Thoracic aorta (tissue), 2 donors: ENCODE data around the gene RMRP. TPM values are rescaled to one million over a fixed set of nuclear protein-coding genes. Genes with fewer than 3 reads are reported as not detected.
"Not testable (repeated sequence)": the region's sequence is repeated elsewhere in the genome, so short reads cannot be mapped to it uniquely, and the experiment has no call there.

Experiments used
- ATAC-seq: fragments of 150-250 bp; one replicate; pipeline ENCODE4 v1.8.0; 2017; ENCODE audit warnings: low read depth; ENCODE audit not compliant: insufficient number of reproducible peaks, low FRiP score
- DNase-seq: peaks from one replicate; pipeline ENCODE4 v3.0.0-alpha.2; 2020; ENCODE audit warnings: low spot score
- H3K27ac ChIP-seq, 2 donors: fragments of 200-600 bp; sonication (generic); 1 replicate in 1 of 2; 2 replicates in 1 of 2; pipeline ENCODE4 v1.5.1; 2016; ENCODE audit warnings: mild to moderate bottlenecking in 2 of 2, moderate library complexity in 2 of 2
- H3K27me3 ChIP-seq: fragments of 200-600 bp; sonication (generic); replicated peaks from 2 replicates; pipeline ENCODE4 v1.6.0; 2016; ENCODE audit warnings: mild to moderate bottlenecking; ENCODE audit not compliant: insufficient read depth
- H3K36me3 ChIP-seq: fragments of 200-600 bp; sonication (generic); one replicate; pipeline ENCODE4 v1.5.1; 2016
- H3K4me1 ChIP-seq, 2 donors: fragments of 200-600 bp; sonication (generic); 1 replicate in 1 of 2; 2 replicates in 1 of 2; pipeline versions ENCODE4 v1.5.1 to v1.6.0; 2016; ENCODE audit warnings: low read depth in 2 of 2, mild to moderate bottlenecking in 1 of 2; ENCODE audit not compliant: control insufficient read depth in 1 of 2
- H3K4me3 ChIP-seq: fragments of 200-600 bp; sonication (generic); 2 replicates; pipeline ENCODE4 v1.5.1; 2016; ENCODE audit warnings: mild to moderate bottlenecking
- H3K9me3 ChIP-seq: fragments of 200-600 bp; sonication (generic); 2 replicates; pipeline ENCODE4 v1.5.1; 2016
- CTCF ChIP-seq: fragments of 200-600 bp; sonication (generic); IDR thresholded peaks from one replicate; pipeline ENCODE4 v1.5.1; 2019; ENCODE audit warnings: antibody characterized with exemption
- total RNA-seq, 2 donors: library from RNA; depleted of rRNA; stranded (reverse); fragments of >200 nt; gene quantifications; one replicate each; pipeline versions ENCODE4 v1.1.0 to v1.2.3, GENCODE V29; 2016

The RMRP gene
- total RNA-seq, 2 donors from 2014 or later, result 1,550 to 5,543 TPM

GRCh38 chr9:35649431-35650340 lies 8.1 kb downstream of the RMRP start:
- ATAC-seq (no peak), DNase-seq (peak; percentile 46)
- H3K36me3 ChIP-seq, result no peaks in the 10 kb centered on the region
- H3K4me3 ChIP-seq, result peak overlapping the region; percentile 56
- TF ChIP-seq CTCF, result no peak
- no peaks in the 10 kb centered on the region for H3K27me3 ChIP-seq
- H3K27ac ChIP-seq, result peak overlapping the region; percentile 89 to 96
- H3K9me3 ChIP-seq, result no peaks in the 10 kb centered on the region
- H3K4me1 ChIP-seq, result peaks cover 24 to 68% of the 10 kb centered on the region in 2 donors

- peaks cover 21 to 58% of the 10 kb centered on the region in 2 donors for H3K4me1 ChIP-seq
- H3K4me3 ChIP-seq, result peak overlapping the region; percentile 86
- H3K27ac ChIP-seq, result peak overlapping the region; percentile 91 to 96
- peak; percentile 80 for ATAC-seq
- H3K27me3 ChIP-seq, result no peaks in the 10 kb centered on the region
- peak; percentile 73 for DNase-seq
- H3K9me3 ChIP-seq, result no peaks in the 10 kb centered on the region
- no peaks in the 10 kb centered on the region for H3K36me3 ChIP-seq
- TF ChIP-seq CTCF, result peak; percentile 94
Measured at GRCh38 chr9:35646533-35647265, 11.1 kb downstream of the RMRP start.

GRCh38 chr9:35646153-35646532 lies 11.7 kb downstream of the RMRP start:
- DNase-seq, result no peak
- Histone ChIP-seq H3K4me1 (peaks cover 21 to 54% of the 10 kb centered on the region in 2 donors), H3K27ac (peak overlapping the region; percentile 91 to 96), H3K27me3 (no peaks in the 10 kb centered on the region), H3K36me3 (no peaks in the 10 kb centered on the region), H3K4me3 (peak overlapping the region; percentile 86), H3K9me3 (no peaks in the 10 kb centered on the region)
- ATAC-seq, result no peak
- TF ChIP-seq CTCF, result no peak

GRCh38 chr9:35645736-35646135 lies 12.1 kb downstream of the RMRP start:
- H3K9me3 ChIP-seq, ATAC-seq, DNase-seq, H3K36me3 ChIP-seq, H3K27me3 ChIP-seq: not testable (repeated sequence)
- Histone ChIP-seq H3K4me1 (peaks cover 19 to 50% of the 10 kb centered on the region in 2 donors), H3K27ac (peak overlapping the region; percentile 91 to 96), H3K4me3 (peak overlapping the region; percentile 86)

- no peak for TF ChIP-seq CTCF
- Histone ChIP-seq H3K36me3 (no peaks in the 10 kb centered on the region), H3K4me3 (no peak overlapping the region), H3K4me1 (peaks cover 4 to 23% of the 10 kb centered on the region in 2 donors), H3K9me3 (no peaks in the 10 kb centered on the region), H3K27ac (no peak overlapping the region), H3K27me3 (no peaks in the 10 kb centered on the region)
- no peak for ATAC-seq
- DNase-seq, result no peak
Measured at GRCh38 chr9:35643046-35643445, 14.8 kb downstream of the RMRP start.

GRCh38 chr9:35641478-35641877 lies 16.3 kb downstream of the RMRP start:
- not testable (repeated sequence) for H3K9me3 ChIP-seq, DNase-seq, H3K36me3 ChIP-seq, H3K4me3 ChIP-seq, ATAC-seq, H3K27ac ChIP-seq, H3K27me3 ChIP-seq
- H3K4me1 ChIP-seq, result peaks cover 0 to 12% of the 10 kb centered on the region in 2 donors

- not testable (repeated sequence) for H3K4me3 ChIP-seq, DNase-seq, H3K27ac ChIP-seq, ATAC-seq, H3K36me3 ChIP-seq, H3K4me1 ChIP-seq, H3K27me3 ChIP-seq, H3K9me3 ChIP-seq
Measured at GRCh38 chr9:35640431-35640830, 17.4 kb downstream of the RMRP start.
